ENCODE measurements around the gene F2R.

GRCh38 chr5:76745670-76746069, 29.7 kb downstream of the F2R start:
- TF ChIP-seq EZH2 (IDR thresholded peaks at IDR 0.05; ENCODE audit: borderline replicate concordance, low read length): no peak
- TF ChIP-seq, protein P1, sequence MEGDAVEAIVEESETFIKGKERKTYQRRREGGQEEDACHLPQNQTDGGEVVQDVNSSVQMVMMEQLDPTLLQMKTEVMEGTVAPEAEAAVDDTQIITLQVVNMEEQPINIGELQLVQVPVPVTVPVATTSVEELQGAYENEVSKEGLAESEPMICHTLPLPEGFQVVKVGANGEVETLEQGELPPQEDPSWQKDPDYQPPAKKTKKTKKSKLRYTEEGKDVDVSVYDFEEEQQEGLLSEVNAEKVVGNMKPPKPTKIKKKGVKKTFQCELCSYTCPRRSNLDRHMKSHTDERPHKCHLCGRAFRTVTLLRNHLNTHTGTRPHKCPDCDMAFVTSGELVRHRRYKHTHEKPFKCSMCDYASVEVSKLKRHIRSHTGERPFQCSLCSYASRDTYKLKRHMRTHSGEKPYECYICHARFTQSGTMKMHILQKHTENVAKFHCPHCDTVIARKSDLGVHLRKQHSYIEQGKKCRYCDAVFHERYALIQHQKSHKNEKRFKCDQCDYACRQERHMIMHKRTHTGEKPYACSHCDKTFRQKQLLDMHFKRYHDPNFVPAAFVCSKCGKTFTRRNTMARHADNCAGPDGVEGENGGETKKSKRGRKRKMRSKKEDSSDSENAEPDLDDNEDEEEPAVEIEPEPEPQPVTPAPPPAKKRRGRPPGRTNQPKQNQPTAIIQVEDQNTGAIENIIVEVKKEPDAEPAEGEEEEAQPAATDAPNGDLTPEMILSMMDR (conservative IDR thresholded peaks at IDR 0.05 in 1 of 2, IDR thresholded peaks at IDR 0.05 in 1 of 2; ENCODE audit: extremely low read depth in 1 of 2, insufficient read depth in 1 of 2, low read depth in 1 of 2, low read length in 2 of 2): no peak

All from mammary epithelial cell (primary cell).